Measurements from ENCODE around the gene DOP1B. TPM values are rescaled to one million over a fixed set of nuclear protein-coding genes. Genes with fewer than 3 reads are reported as not detected.

DOP1B gene
- total RNA-seq, 1 experiment from 2014 or later: 16.5 TPM

GRCh38 chr21:36160850-36161178 lies 4.2 kb downstream of the DOP1B start:
- BruUV-seq (replicated peaks): no TSS peak

GRCh38 chr21:36162631-36163030 lies 6.0 kb downstream of the DOP1B start:
- Histone ChIP-seq H3K4me1 (ENCODE audit: insufficient read depth, low read length, poor library complexity, severe bottlenecking) (peaks cover 4% of the 10 kb centered on the region), H3K9me3 (ENCODE audit: low read depth, low read length, poor library complexity, severe bottlenecking) (no peaks in the 10 kb centered on the region), H3K36me3 (ENCODE audit: insufficient read depth, low read length, poor library complexity, severe bottlenecking) (no peaks in the 10 kb centered on the region), H3K27ac (ENCODE audit: low read depth, low read length, poor library complexity, severe bottlenecking) (no peak overlapping the region), H3K27me3 (replicated peaks; ENCODE audit: insufficient read depth, low read depth, low read length, poor library complexity) (no peaks in the 10 kb centered on the region), H3K4me3 (ENCODE audit: low read depth, low read length, poor library complexity, severe bottlenecking) (no peak overlapping the region)
- DNase-seq (ENCODE audit: low spot score): no peak
- no TSS peak for BruUV-seq (replicated peaks)
- TF ChIP-seq EZH2 (IDR thresholded peaks at IDR 0.05; ENCODE audit: borderline replicate concordance, low read depth, low read length, poor library complexity, severe bottlenecking): no peak
- no peak for TF ChIP-seq CTCF (conservative IDR thresholded peaks at IDR 0.05; ENCODE audit: low read depth, low read length)
- POLR2A ChIA-PET (ENCODE audit: low non-redundant PET): no interaction called here
- CTCF ChIA-PET: no interaction called here
- intact Hi-C loops (cut with micrococcal nuclease; ENCODE audit: unreplicated experiment): no loop called here

More at GRCh38 chr21:36160850-36161178, 4.2 kb downstream of the DOP1B start:
- H3K4me3 ChIP-seq (ENCODE audit: low read depth, low read length, poor library complexity, severe bottlenecking): no peak overlapping the region
- DNase-seq (ENCODE audit: low spot score): no peak
- no peaks in the 10 kb centered on the region for H3K27me3 ChIP-seq (replicated peaks; ENCODE audit: insufficient read depth, low read depth, low read length, poor library complexity)
- TF ChIP-seq CTCF (conservative IDR thresholded peaks at IDR 0.05; ENCODE audit: low read depth, low read length): no peak
- no peak for TF ChIP-seq EZH2 (IDR thresholded peaks at IDR 0.05; ENCODE audit: borderline replicate concordance, low read depth, low read length, poor library complexity, severe bottlenecking)
- ChIA-PET POLR2A (ENCODE audit: low non-redundant PET) (no interaction called here), CTCF (no interaction called here)
- intact Hi-C loops (cut with micrococcal nuclease; ENCODE audit: unreplicated experiment): no loop called here
- peaks cover 4% of the 10 kb centered on the region for H3K4me1 ChIP-seq (ENCODE audit: insufficient read depth, low read length, poor library complexity, severe bottlenecking)
- H3K9me3 ChIP-seq (ENCODE audit: low read depth, low read length, poor library complexity, severe bottlenecking): no peaks in the 10 kb centered on the region
- H3K27ac ChIP-seq (ENCODE audit: low read depth, low read length, poor library complexity, severe bottlenecking): no peak overlapping the region
- H3K36me3 ChIP-seq (ENCODE audit: insufficient read depth, low read length, poor library complexity, severe bottlenecking): no peaks in the 10 kb centered on the region

- ChIA-PET POLR2A (ENCODE audit: low non-redundant PET) (interaction anchor here (0.6 kb wide), 1 partner anchor 22 kb away, joined by 3 read pairs; no protein-coding TSS in a partner anchor), CTCF (no interaction called here)
- Histone ChIP-seq H3K27ac (ENCODE audit: low read depth, low read length, poor library complexity, severe bottlenecking) (no peak overlapping the region), H3K27me3 (replicated peaks; ENCODE audit: insufficient read depth, low read depth, low read length, poor library complexity) (no peaks in the 10 kb centered on the region), H3K4me3 (ENCODE audit: low read depth, low read length, poor library complexity, severe bottlenecking) (no peak overlapping the region), H3K9me3 (ENCODE audit: low read depth, low read length, poor library complexity, severe bottlenecking) (no peaks in the 10 kb centered on the region), H3K36me3 (ENCODE audit: insufficient read depth, low read length, poor library complexity, severe bottlenecking) (no peaks in the 10 kb centered on the region), H3K4me1 (ENCODE audit: insufficient read depth, low read length, poor library complexity, severe bottlenecking) (no peaks in the 10 kb centered on the region)
- intact Hi-C loops (cut with micrococcal nuclease; ENCODE audit: unreplicated experiment): no loop called here
- no peak for DNase-seq (ENCODE audit: low spot score)
- BruUV-seq (replicated peaks): no TSS peak
- TF ChIP-seq EZH2 (IDR thresholded peaks at IDR 0.05; ENCODE audit: borderline replicate concordance, low read depth, low read length, poor library complexity, severe bottlenecking) (no peak), CTCF (conservative IDR thresholded peaks at IDR 0.05; ENCODE audit: low read depth, low read length) (no peak)
Observed at GRCh38 chr21:36163750-36164741, 7.4 kb downstream of the DOP1B start.

All from A673 (cell line).